Astrocyte (in vitro differentiated cells and primary cell): ENCODE measurements around the gene LRMDA. TPM values are rescaled to one million over a fixed set of nuclear protein-coding genes. Genes with fewer than 3 reads are reported as not detected.

ENCODE experiments used
- DNase-seq: peaks from one replicate; pipeline ENCODE4 v3.0.0-alpha.2; 2010; ENCODE audit warnings: low read depth
- FAIRE-seq: peaks from 2 replicates; lab custom pipeline; 2011; peaks lifted over from hg19 to GRCh38; lab: Jason Lieb, UNC
- H2AFZ ChIP-seq: 2 replicates; pipeline ENCODE4 v1.6.0; 2012; ENCODE audit warnings: low read depth, low read length, inconsistent platforms
- H3K27ac ChIP-seq: 2 replicates; pipeline ENCODE4 v1.5.1; 2011; ENCODE audit warnings: low read depth, low read length, inconsistent platforms
- H3K27me3 ChIP-seq: 2 replicates; pipeline ENCODE4 v1.6.0; 2011; ENCODE audit warnings: low read length, inconsistent platforms; ENCODE audit not compliant: insufficient read depth
- H3K36me3 ChIP-seq: 2 replicates; pipeline ENCODE4 v1.5.1; 2011; ENCODE audit warnings: low read length, inconsistent platforms; ENCODE audit not compliant: insufficient read depth
- H3K4me1 ChIP-seq: 2 replicates; pipeline ENCODE4 v1.5.1; 2011; ENCODE audit warnings: low read length, inconsistent platforms; ENCODE audit not compliant: insufficient read depth
- H3K4me2 ChIP-seq: 2 replicates; pipeline ENCODE4 v1.6.0; 2012; ENCODE audit warnings: low read length, inconsistent platforms
- H3K4me3 ChIP-seq: 2 replicates; pipeline ENCODE4 v1.5.1; 2011; ENCODE audit warnings: low read depth, mild to moderate bottlenecking, low read length, inconsistent platforms; ENCODE audit not compliant: insufficient read depth
- H3K79me2 ChIP-seq: 2 replicates; pipeline ENCODE4 v1.6.0; 2012; ENCODE audit warnings: mild to moderate bottlenecking, low read length, inconsistent platforms; ENCODE audit not compliant: insufficient read depth
- H3K9ac ChIP-seq: 2 replicates; pipeline ENCODE4 v1.6.0; 2012; ENCODE audit warnings: mild to moderate bottlenecking, low read length, inconsistent platforms
- H3K9me3 ChIP-seq: 2 replicates; pipeline ENCODE4 v1.5.1; 2012; ENCODE audit warnings: low read depth, mild to moderate bottlenecking, low read length, inconsistent platforms; ENCODE audit not compliant: insufficient read depth
- H4K20me1 ChIP-seq: 2 replicates; pipeline ENCODE4 v1.6.0; 2012; ENCODE audit warnings: low read length, inconsistent platforms; ENCODE audit not compliant: insufficient read depth
- H3K27ac Mint-ChIP-seq: one replicate; pipeline ENCODE4 v1.8.0; 2021; ENCODE audit warnings: mild to moderate bottlenecking, mixed read lengths; ENCODE audit not compliant: unreplicated experiment
- H3K27me3 Mint-ChIP-seq: one replicate; pipeline ENCODE4 v1.8.0; 2021; ENCODE audit warnings: low read depth, mixed read lengths; ENCODE audit not compliant: unreplicated experiment
- H3K36me3 Mint-ChIP-seq: one replicate; pipeline ENCODE4 v1.8.0; 2021; ENCODE audit warnings: low read depth, mixed read lengths; ENCODE audit not compliant: unreplicated experiment
- H3K4me1 Mint-ChIP-seq: one replicate; pipeline ENCODE4 v1.8.0; 2021; ENCODE audit warnings: low read depth, mixed read lengths; ENCODE audit not compliant: unreplicated experiment
- H3K4me3 Mint-ChIP-seq: one replicate; pipeline ENCODE4 v1.8.0; 2021; ENCODE audit warnings: mild to moderate bottlenecking, moderate library complexity, mixed read lengths; ENCODE audit not compliant: unreplicated experiment
- H3K9me3 Mint-ChIP-seq: one replicate; pipeline ENCODE4 v1.8.0; 2021; ENCODE audit warnings: mild to moderate bottlenecking, mixed read lengths; ENCODE audit not compliant: unreplicated experiment
- EZH2 ChIP-seq: IDR thresholded peaks from 2 replicates; pipeline ENCODE4 v1.6.1; 2012; ENCODE audit warnings: mild to moderate bottlenecking, low read length, inconsistent platforms; ENCODE audit not compliant: insufficient read depth
- total RNA-seq: library from RNA; stranded (reverse); gene quantifications from 2 replicates; pipeline ENCODE4 v1.2.1, GENCODE V29; 2021
- TF ChIP-seq, protein P1 (sequence below): IDR thresholded peaks from 2 replicates; pipeline ENCODE4 v1.5.1; 2011; ENCODE audit warnings: low read depth, mild to moderate bottlenecking, inconsistent platforms, low read length, moderate library complexity; ENCODE audit not compliant: insufficient read depth

Gene LRMDA
- total RNA-seq, 1 donor from 2014 or later, result 2.7 TPM

DNA sequence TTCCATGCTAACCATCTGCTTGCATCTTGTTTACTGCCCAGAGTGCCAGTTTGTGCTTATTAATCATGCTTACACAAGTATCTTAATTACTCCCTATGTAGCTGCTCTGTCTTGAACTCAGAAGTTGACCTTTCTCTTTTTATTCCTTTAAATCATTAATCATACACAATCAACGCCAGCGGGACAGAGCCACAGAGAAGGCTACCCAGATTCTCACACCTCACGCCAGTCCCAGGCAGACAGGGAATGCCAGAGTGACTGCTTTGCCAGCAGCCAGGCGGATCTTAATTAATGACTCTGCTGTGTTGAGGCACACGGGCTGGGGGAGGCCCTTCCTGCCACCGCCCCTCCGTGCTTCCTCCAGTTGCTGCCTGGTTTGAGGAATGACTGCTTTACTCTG is 229.4 kb downstream of the LRMDA start:
- no peaks in the 10 kb centered on the region for H3K36me3 Mint-ChIP-seq
- Histone ChIP-seq H3K36me3 (no peaks in the 10 kb centered on the region), H3K9me3 (no peaks in the 10 kb centered on the region), H3K4me3 (no peak overlapping the region), H3K4me1 (peaks cover under 1% of the 10 kb centered on the region), H3K79me2 (no peaks in the 10 kb centered on the region), H4K20me1 (no peaks in the 10 kb centered on the region), H3K9ac (no peak overlapping the region), H2AFZ (no peak overlapping the region), H3K27me3 (peaks cover 23% of the 10 kb centered on the region), H3K27ac (no peak overlapping the region), H3K4me2 (no peak overlapping the region)
- no peak for TF ChIP-seq EZH2
- TF ChIP-seq, protein P1, sequence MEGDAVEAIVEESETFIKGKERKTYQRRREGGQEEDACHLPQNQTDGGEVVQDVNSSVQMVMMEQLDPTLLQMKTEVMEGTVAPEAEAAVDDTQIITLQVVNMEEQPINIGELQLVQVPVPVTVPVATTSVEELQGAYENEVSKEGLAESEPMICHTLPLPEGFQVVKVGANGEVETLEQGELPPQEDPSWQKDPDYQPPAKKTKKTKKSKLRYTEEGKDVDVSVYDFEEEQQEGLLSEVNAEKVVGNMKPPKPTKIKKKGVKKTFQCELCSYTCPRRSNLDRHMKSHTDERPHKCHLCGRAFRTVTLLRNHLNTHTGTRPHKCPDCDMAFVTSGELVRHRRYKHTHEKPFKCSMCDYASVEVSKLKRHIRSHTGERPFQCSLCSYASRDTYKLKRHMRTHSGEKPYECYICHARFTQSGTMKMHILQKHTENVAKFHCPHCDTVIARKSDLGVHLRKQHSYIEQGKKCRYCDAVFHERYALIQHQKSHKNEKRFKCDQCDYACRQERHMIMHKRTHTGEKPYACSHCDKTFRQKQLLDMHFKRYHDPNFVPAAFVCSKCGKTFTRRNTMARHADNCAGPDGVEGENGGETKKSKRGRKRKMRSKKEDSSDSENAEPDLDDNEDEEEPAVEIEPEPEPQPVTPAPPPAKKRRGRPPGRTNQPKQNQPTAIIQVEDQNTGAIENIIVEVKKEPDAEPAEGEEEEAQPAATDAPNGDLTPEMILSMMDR, result no peak
- H3K27ac Mint-ChIP-seq, result no peak overlapping the region
- peaks cover 20% of the 10 kb centered on the region for H3K27me3 Mint-ChIP-seq
- no peaks in the 10 kb centered on the region for H3K4me1 Mint-ChIP-seq
- peaks cover 3% of the 10 kb centered on the region for H3K9me3 Mint-ChIP-seq
- H3K4me3 Mint-ChIP-seq, result no peak overlapping the region
- DNase-seq (peak; percentile 65), FAIRE-seq (no peak)

DNA sequence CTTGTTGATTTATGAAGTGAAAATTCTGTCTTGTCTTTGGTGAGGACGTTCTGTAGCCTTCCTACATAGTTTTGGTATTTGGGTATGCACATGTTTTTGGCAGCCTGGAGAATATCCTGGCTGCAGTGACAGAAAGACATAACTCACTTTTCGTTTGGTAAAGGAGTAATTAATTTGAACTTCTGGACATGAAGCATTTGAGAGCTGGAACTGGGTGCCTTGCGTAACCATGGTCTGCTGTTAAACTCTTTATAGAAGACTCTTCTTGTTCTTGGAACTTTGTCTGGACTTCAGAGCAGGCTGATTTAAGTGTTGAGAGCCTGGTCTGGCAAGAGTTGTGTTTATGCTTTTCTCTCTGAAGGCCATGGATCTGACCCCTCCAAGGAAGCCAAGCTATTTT is 231.3 kb downstream of the LRMDA start:
- no peaks in the 10 kb centered on the region for H3K36me3 ChIP-seq
- DNase-seq (peak; percentile 96), FAIRE-seq (peak; percentile 68)
- no peaks in the 10 kb centered on the region for H3K79me2 ChIP-seq
- H3K9me3 ChIP-seq, result no peaks in the 10 kb centered on the region
- Mint-ChIP-seq H3K4me1 (no peaks in the 10 kb centered on the region), H3K27ac (no peak overlapping the region), H3K36me3 (no peaks in the 10 kb centered on the region), H3K9me3 (peaks cover 1% of the 10 kb centered on the region), H3K4me3 (no peak overlapping the region), H3K27me3 (peaks cover 16% of the 10 kb centered on the region)
- peaks cover 23% of the 10 kb centered on the region for H3K27me3 ChIP-seq
- TF ChIP-seq EZH2, result no peak
- TF ChIP-seq, protein P1, result no peak
- no peak overlapping the region for H3K27ac ChIP-seq
- H2AFZ ChIP-seq, result no peak overlapping the region
- no peak overlapping the region for H3K9ac ChIP-seq
- H4K20me1 ChIP-seq, result no peaks in the 10 kb centered on the region
- no peak overlapping the region for H3K4me2 ChIP-seq
- H3K4me1 ChIP-seq, result no peaks in the 10 kb centered on the region
- H3K4me3 ChIP-seq, result no peak overlapping the region

DNA sequence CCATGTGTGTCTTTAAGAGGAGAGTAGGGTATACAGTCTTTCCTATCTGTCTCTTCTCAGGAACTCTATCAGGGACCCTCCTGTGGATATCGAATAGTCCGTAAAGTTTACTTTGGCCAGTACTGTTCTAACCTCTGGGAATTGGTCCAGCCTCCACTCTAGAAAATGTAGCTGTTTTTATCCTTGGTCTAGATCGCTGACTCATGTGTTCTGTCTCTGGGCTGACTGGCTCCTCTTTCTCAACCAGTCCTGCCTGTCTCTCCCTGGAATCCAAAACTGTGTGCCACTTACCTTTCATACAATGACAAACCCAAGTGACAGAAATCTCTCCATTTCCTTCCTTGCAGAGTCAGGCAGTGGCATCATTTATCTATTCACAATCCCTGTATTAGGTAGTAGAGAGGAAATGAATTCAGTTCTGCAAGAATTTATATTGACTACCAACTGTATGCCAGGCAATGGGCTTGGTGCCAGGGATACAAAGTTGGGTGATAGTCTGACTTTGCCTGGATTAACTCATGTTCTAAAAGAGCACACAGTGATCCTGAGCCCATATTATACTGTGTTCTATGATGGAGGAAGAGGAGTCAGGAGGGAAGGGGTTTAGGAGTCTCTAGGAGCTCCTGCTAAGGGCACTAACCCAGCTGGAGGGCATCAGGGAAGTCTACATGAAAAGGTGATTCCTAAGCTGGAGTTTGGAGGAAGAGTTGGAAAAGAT is 232.7 kb downstream of the LRMDA start:
- Mint-ChIP-seq H3K4me3 (no peak overlapping the region), H3K27me3 (peaks cover 15% of the 10 kb centered on the region)
- FAIRE-seq, result no peak

More for the DNA sequence above, 232.7 kb downstream of the LRMDA start:
- no peak for DNase-seq
- H3K4me1 ChIP-seq, result no peaks in the 10 kb centered on the region
- H3K9me3 ChIP-seq, result no peaks in the 10 kb centered on the region
- TF ChIP-seq, protein P1, result no peak
- TF ChIP-seq EZH2, result no peak
- Mint-ChIP-seq H3K27ac (no peak overlapping the region), H3K4me1 (no peaks in the 10 kb centered on the region), H3K9me3 (peaks cover 1% of the 10 kb centered on the region), H3K36me3 (no peaks in the 10 kb centered on the region)
- H3K4me2 ChIP-seq, result no peak overlapping the region
- H4K20me1 ChIP-seq, result no peaks in the 10 kb centered on the region
- peaks cover 14% of the 10 kb centered on the region for H3K27me3 ChIP-seq
- no peak overlapping the region for H3K4me3 ChIP-seq
- no peaks in the 10 kb centered on the region for H3K36me3 ChIP-seq
- no peak overlapping the region for H2AFZ ChIP-seq
- H3K79me2 ChIP-seq, result no peaks in the 10 kb centered on the region
- no peak overlapping the region for H3K9ac ChIP-seq
- no peak overlapping the region for H3K27ac ChIP-seq
